Fibroblast of lung (primary cell): Measurements from ENCODE around the gene COL6A2. TPM values are rescaled to one million over a fixed set of nuclear protein-coding genes. Genes with fewer than 3 reads are reported as not detected.
"Not testable (repeated sequence)": the region's sequence is repeated elsewhere in the genome, so short reads cannot be mapped to it uniquely, and the experiment has no call there.

ENCODE experiments used
- DNase-seq, 2 donors: peaks; one replicate each; pipeline versions ENCODE4 v3.0.0 to v3.0.0-alpha.2; 2010; ENCODE audit warnings: low read depth in 2 of 2
- H2AFZ ChIP-seq: 2 replicates; pipeline ENCODE4 v1.5.1; 2012; ENCODE audit warnings: low read length, control low read depth, inconsistent platforms
- H3K27ac ChIP-seq: 2 replicates; pipeline ENCODE4 v1.5.1; 2011; ENCODE audit warnings: low read length, control low read depth; ENCODE audit not compliant: insufficient read depth
- H3K27me3 ChIP-seq: 2 replicates; pipeline ENCODE4 v1.5.1; 2011; ENCODE audit warnings: mild to moderate bottlenecking, low read length; ENCODE audit not compliant: control insufficient read depth, insufficient read depth
- H3K36me3 ChIP-seq: 2 replicates; pipeline ENCODE4 v1.5.1; 2011; ENCODE audit warnings: low read length; ENCODE audit not compliant: control insufficient read depth, insufficient read depth
- H3K4me1 ChIP-seq: 2 replicates; pipeline ENCODE4 v1.5.1; 2011; ENCODE audit warnings: low read length; ENCODE audit not compliant: control insufficient read depth, insufficient read depth; ENCODE audit errors: extremely low read depth
- H3K4me2 ChIP-seq: 2 replicates; pipeline ENCODE4 v1.5.1; 2011; ENCODE audit warnings: low read length, control low read depth; ENCODE audit not compliant: insufficient read depth; ENCODE audit errors: extremely low read depth
- H3K4me3 ChIP-seq, 4 experiments: fragments of 200-600 bp in 1 of 4; sonication (generic) in 1 of 4; replicated peaks in 1 of 4; 2 replicates each; pipeline ENCODE4 v1.5.1; 2011 to 2016; ENCODE audit warnings: low read length in 4 of 4, low read depth in 3 of 4, mild to moderate bottlenecking in 3 of 4, control low read depth in 2 of 4, inconsistent platforms in 1 of 4, mixed read lengths in 1 of 4; ENCODE audit not compliant: insufficient read depth in 1 of 4; ENCODE audit errors: control extremely low read depth in 1 of 4
- H3K79me2 ChIP-seq: 2 replicates; pipeline ENCODE4 v1.5.1; 2012; ENCODE audit warnings: mild to moderate bottlenecking, low read length, inconsistent platforms; ENCODE audit not compliant: control insufficient read depth, insufficient read depth
- H3K9ac ChIP-seq: 2 replicates; pipeline ENCODE4 v1.5.1; 2011; ENCODE audit warnings: mild to moderate bottlenecking, low read length, control low read depth; ENCODE audit not compliant: insufficient read depth
- H3K9me3 ChIP-seq: 2 replicates; pipeline ENCODE4 v1.5.1; 2012; ENCODE audit warnings: low read depth, low read length; ENCODE audit not compliant: control insufficient read depth, insufficient read depth
- H4K20me1 ChIP-seq: 2 replicates; pipeline ENCODE4 v1.5.1; 2011; ENCODE audit warnings: low read length; ENCODE audit not compliant: control insufficient read depth, insufficient read depth; ENCODE audit errors: extremely low read depth
- CTCF ChIP-seq, 2 donors: IDR thresholded peaks in 1 of 2; conservative IDR thresholded peaks in 1 of 2; 1 replicate in 1 of 2; 2 replicates in 1 of 2; pipeline ENCODE4 v1.5.1; 2011 to 2012; ENCODE audit warnings: low read length in 2 of 2, control low read depth in 1 of 2, inconsistent platforms in 1 of 2, low read depth in 1 of 2, mild to moderate bottlenecking in 1 of 2
- EZH2 ChIP-seq: IDR thresholded peaks from 2 replicates; pipeline ENCODE4 v1.5.1; 2012; ENCODE audit warnings: low read length, control low read depth, mild to moderate bottlenecking; ENCODE audit errors: missing control alignments
- polyA plus RNA-seq, 2 donors: library from polyadenylated mRNA; depleted of rRNA in 1 of 2; stranded (reverse) in 1 of 2; unstranded in 1 of 2; fragments of >200 nt; gene quantifications; 2 replicates each; pipeline ENCODE4 v1.2.1, GENCODE V29; 2011 to 2012; ENCODE audit warnings: missing spikeins in 1 of 2
- total RNA-seq: library from RNA; depleted of rRNA; stranded (reverse); fragments of >200 nt; gene quantifications from 2 replicates; pipeline ENCODE4 v1.2.1, GENCODE V29; 2014

The COL6A2 gene
- total and polyA plus RNA-seq, 2 donors (not counting 1 experiment from before 2014, with no cell fraction given), result 702 to 782 TPM

GRCh38 chr21:46071082-46071481 lies 26.8 kb upstream of the COL6A2 start:
- Histone ChIP-seq H3K27ac (no peak overlapping the region), H3K79me2 (no peaks in the 10 kb centered on the region), H3K27me3 (no peaks in the 10 kb centered on the region), H3K4me1 (peaks cover 17% of the 10 kb centered on the region), H3K9ac (no peak overlapping the region), H3K4me3 (no peak overlapping the region), H3K36me3 (no peaks in the 10 kb centered on the region), H2AFZ (no peak overlapping the region), H4K20me1 (no peaks in the 10 kb centered on the region), H3K4me2 (no peak overlapping the region), H3K9me3 (no peaks in the 10 kb centered on the region)
- TF ChIP-seq EZH2 (no peak), CTCF (conservative IDR thresholded peaks at IDR 0.05 in 1 of 2, IDR thresholded peaks at IDR 0.05 in 1 of 2; ENCODE audit: low read depth in 1 of 2, low read length in 2 of 2) (no peak)
- DNase-seq, result no peak

- not testable (repeated sequence) for H4K20me1 ChIP-seq, H3K36me3 ChIP-seq, DNase-seq, H3K4me3 ChIP-seq, H3K9ac ChIP-seq, H2AFZ ChIP-seq, H3K27ac ChIP-seq, H3K27me3 ChIP-seq, H3K9me3 ChIP-seq, H3K4me2 ChIP-seq, H3K79me2 ChIP-seq
- H3K4me1 ChIP-seq, result peaks cover 29% of the 10 kb centered on the region
These were observed 21.2 kb upstream of the COL6A2 start for GRCh38 chr21:46076724-46077123.

DNA sequence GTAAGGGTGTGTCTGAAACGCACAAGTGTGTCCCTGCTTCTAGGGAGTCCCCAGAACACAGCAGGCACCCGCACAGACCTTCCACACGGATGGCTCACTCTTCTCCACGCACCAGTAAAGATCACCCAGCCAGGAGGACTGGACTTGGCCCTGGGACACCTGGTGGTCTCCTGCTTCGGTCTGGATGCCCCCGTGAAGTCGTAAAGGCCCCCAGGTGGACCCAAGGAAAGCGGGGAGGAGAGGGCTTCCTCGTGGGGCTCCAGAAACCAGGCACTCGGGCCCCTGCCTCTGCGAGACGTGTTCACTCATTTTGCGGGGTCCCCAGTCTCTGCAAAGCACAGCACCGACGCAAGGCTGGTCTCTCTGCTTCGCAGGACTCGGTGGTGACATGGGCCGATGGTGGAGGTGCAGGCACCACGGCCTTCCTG lies 20.2 kb upstream of the COL6A2 start:
- H4K20me1 ChIP-seq, result no peaks in the 10 kb centered on the region
- H3K79me2 ChIP-seq, result no peaks in the 10 kb centered on the region
- H3K4me3 ChIP-seq, result no peak overlapping the region
- H3K27ac ChIP-seq, result no peak overlapping the region
- TF ChIP-seq EZH2 (no peak), CTCF (conservative IDR thresholded peaks at IDR 0.05 in 1 of 2, IDR thresholded peaks at IDR 0.05 in 1 of 2; ENCODE audit: low read depth in 1 of 2, low read length in 2 of 2) (no peak)
- no peaks in the 10 kb centered on the region for H3K27me3 ChIP-seq
- H2AFZ ChIP-seq, result no peak overlapping the region
- no peak overlapping the region for H3K4me2 ChIP-seq
- no peaks in the 10 kb centered on the region for H3K9me3 ChIP-seq
- peaks cover 29% of the 10 kb centered on the region for H3K4me1 ChIP-seq
- no peak for DNase-seq
- no peak overlapping the region for H3K9ac ChIP-seq
- H3K36me3 ChIP-seq, result no peaks in the 10 kb centered on the region
